Brain microvascular endothelial cell (primary cell): ENCODE measurements around the gene TIMP2.
"Not testable (repeated sequence)": the region's sequence is repeated elsewhere in the genome, so short reads cannot be mapped to it uniquely, and the experiment has no call there.

Experiments used
- DNase-seq: peaks from one replicate; pipeline ENCODE4 v3.0.0-alpha.2; 2020
- H3K27ac ChIP-seq: fragments of 250-450 bp; sonication (Bioruptor Pico); 2 replicates; pipeline ENCODE4 v1.5.1; 2020; ENCODE audit warnings: mild to moderate bottlenecking, moderate library complexity
- H3K27me3 ChIP-seq: fragments of 250-450 bp; sonication (Bioruptor Pico); replicated peaks from 2 replicates; pipeline ENCODE4 v1.5.1; 2020; ENCODE audit warnings: mild to moderate bottlenecking
- H3K36me3 ChIP-seq: fragments of 250-450 bp; sonication (Bioruptor Pico); replicated peaks from 2 replicates; pipeline ENCODE4 v1.5.1; 2020; ENCODE audit warnings: mild to moderate bottlenecking
- H3K4me3 ChIP-seq: 2 replicates; pipeline ENCODE4 v1.5.1; 2011; ENCODE audit warnings: low read depth, mild to moderate bottlenecking, control low read depth, low read length, moderate library complexity
- CTCF ChIP-seq: IDR thresholded peaks from 2 replicates; pipeline ENCODE4 v1.5.1; 2011; ENCODE audit warnings: low read depth, mild to moderate bottlenecking, moderate library complexity, low read length, control low read depth, inconsistent platforms; ENCODE audit errors: missing control alignments
- in situ Hi-C: cut with HindIII; loops from 2 replicates; pipeline ENCODE4 v1.10.0; 2017; ENCODE audit warnings: low sequenced_read_pairs, low pct_ligation_motif_present

TIMP2 gene

DNA sequence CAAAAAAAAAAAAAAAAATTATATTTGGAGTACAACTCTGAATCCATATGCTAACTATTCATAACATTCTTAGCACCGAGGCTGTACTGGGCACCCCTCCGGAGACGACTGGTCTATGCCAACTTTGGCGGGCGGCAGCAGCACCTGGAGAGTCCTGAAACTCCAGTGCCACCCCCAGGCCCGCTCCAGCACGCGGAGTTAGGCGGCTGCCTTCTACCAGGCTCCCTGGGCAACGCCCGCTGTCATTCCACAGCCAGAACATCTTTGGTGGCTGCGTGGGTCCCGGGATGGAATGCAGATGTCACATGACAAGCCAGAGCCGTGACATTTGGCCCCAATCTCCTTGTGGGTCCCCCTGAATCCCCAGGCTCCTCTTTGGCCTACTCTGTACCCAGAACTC, 6.2 kb downstream of the TIMP2 start:
- DNase-seq: no peak
- TF ChIP-seq CTCF: no peak
- Histone ChIP-seq H3K36me3 (peaks cover 5% of the 10 kb centered on the region), H3K27ac (no peak overlapping the region), H3K4me3 (no peak overlapping the region), H3K27me3 (no peaks in the 10 kb centered on the region)
- in situ Hi-C loops: no loop called here

GRCh38 chr17:78917451-78918275, 7.5 kb downstream of the TIMP2 start:
- Histone ChIP-seq H3K27me3 (no peaks in the 10 kb centered on the region), H3K36me3 (peaks cover 5% of the 10 kb centered on the region), H3K4me3 (no peak overlapping the region), H3K27ac (no peak overlapping the region)
- in situ Hi-C loops: no loop called here
- no peak for DNase-seq
- no peak for TF ChIP-seq CTCF

- DNase-seq: no peak
- no peak for TF ChIP-seq CTCF
- H3K36me3 ChIP-seq: peaks cover 5% of the 10 kb centered on the region
- peak overlapping the region; percentile 37 for H3K27ac ChIP-seq
- no peak overlapping the region for H3K4me3 ChIP-seq
- in situ Hi-C loops: no loop called here
- no peaks in the 10 kb centered on the region for H3K27me3 ChIP-seq
Observed at GRCh38 chr17:78915872-78916632, 9.1 kb downstream of the TIMP2 start.

- in situ Hi-C loops: no loop called here
- Histone ChIP-seq H3K27me3 (no peaks in the 10 kb centered on the region), H3K27ac (no peak overlapping the region), H3K36me3 (peaks cover 5% of the 10 kb centered on the region), H3K4me3 (no peak overlapping the region)
- no peak for TF ChIP-seq CTCF
- DNase-seq: no peak
Observed at GRCh38 chr17:78913115-78913514, 12.1 kb downstream of the TIMP2 start.

GRCh38 chr17:78912082-78912481, 13.1 kb downstream of the TIMP2 start:
- in situ Hi-C loops: no loop called here
- H3K4me3 ChIP-seq: no peak overlapping the region
- H3K36me3 ChIP-seq: peaks cover 3% of the 10 kb centered on the region
- no peak for DNase-seq
- H3K27ac ChIP-seq: no peak overlapping the region
- H3K27me3 ChIP-seq: no peaks in the 10 kb centered on the region
- no peak for TF ChIP-seq CTCF

DNA sequence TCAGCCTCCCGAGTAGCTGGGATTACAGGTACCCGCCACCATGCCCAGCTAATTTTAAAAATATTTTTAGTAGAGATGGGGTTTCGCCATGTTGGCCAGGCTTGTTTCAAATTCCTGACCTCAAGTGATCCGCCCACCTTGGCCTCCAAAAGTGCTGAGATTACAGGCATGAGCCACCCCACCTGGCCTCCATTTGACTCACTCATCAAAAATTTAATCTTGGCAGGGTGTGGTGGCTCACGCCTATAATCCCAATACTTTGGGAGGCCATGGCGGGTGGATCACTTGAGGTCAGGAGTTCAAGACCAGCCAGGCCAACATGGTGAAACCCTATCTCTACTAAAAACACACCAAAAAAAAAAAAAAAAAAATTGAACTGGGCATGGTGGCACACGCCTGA, 13.6 kb downstream of the TIMP2 start:
- DNase-seq, H3K27ac ChIP-seq, H3K4me3 ChIP-seq, in situ Hi-C loops, H3K36me3 ChIP-seq, H3K27me3 ChIP-seq: not testable (repeated sequence)
